IPS-15b (cell line): ENCODE measurements around the gene PDCD6IP.
"Not testable (repeated sequence)": the region's sequence is repeated elsewhere in the genome, so short reads cannot be mapped to it uniquely, and the experiment has no call there.

Source experiments
- H3K27me3 ChIP-seq: one replicate; pipeline ENCODE4 v1.6.1; 2013; ENCODE audit warnings: low read length; ENCODE audit not compliant: control insufficient read depth, insufficient read depth
- H3K36me3 ChIP-seq: one replicate; pipeline ENCODE4 v1.6.1; 2013; ENCODE audit warnings: low read length; ENCODE audit not compliant: control insufficient read depth, insufficient read depth
- H3K4me1 ChIP-seq: one replicate; pipeline ENCODE4 v1.6.1; 2013; ENCODE audit warnings: mild to moderate bottlenecking, low read length; ENCODE audit not compliant: control insufficient read depth, insufficient read depth
- H3K4me3 ChIP-seq: one replicate; pipeline ENCODE4 v1.5.1; 2013; ENCODE audit warnings: low read depth, low read length
- H3K9ac ChIP-seq: one replicate; pipeline ENCODE4 v1.6.1; 2013; ENCODE audit warnings: low read depth, mild to moderate bottlenecking, low read length
- H3K9me3 ChIP-seq: one replicate; pipeline ENCODE4 v1.6.1; 2013; ENCODE audit warnings: mild to moderate bottlenecking, low read length; ENCODE audit not compliant: control insufficient read depth, insufficient read depth

The PDCD6IP gene

DNA sequence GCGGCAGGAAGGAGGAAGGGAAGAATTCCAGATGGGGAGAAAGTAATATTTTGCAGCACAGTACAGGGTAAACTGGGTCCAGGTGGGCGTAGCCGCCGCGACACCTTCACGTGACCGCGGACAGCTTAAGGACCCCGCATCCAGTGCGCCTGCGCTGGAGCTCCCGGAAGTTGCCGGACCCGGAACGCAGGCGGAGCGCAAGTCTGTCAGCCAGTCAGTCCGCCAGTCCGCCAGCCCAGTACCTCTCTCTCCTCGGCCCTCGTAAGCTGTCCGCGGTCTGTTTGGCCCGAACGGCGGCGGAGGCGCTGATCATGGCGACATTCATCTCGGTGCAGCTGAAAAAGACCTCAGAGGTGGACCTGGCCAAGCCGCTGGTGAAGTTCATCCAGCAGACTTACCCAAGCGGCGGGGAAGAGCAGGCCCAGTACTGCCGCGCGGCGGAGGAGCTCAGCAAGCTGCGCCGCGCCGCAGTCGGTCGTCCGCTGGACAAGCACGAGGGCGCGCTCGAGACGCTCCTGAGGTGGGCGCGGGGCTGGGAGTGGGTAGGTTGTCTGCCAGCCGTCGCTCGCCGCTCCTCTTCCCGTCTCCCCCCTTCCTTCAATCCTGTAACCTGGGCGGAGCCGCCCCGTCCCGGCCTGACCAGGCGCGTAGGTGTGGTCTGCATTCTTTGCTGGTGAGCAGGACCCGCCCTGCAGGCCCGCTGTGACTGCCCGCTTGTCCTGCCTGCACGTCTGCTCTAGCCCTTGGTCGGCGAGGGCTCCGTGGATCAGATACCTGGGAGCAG is at the start of gene PDCD6IP:
TSS of gene PDCD6IP (plus strand) at position 213 of the 784 bp plus-strand sequence. CDS start at position 312, 99 bp downstream.
- no peaks in the 10 kb centered on the region for H3K4me1 ChIP-seq
- no peaks in the 10 kb centered on the region for H3K36me3 ChIP-seq
- H3K9me3 ChIP-seq, result no peaks in the 10 kb centered on the region
- peak within 1 kb of the TSS; percentile 95 for H3K4me3 ChIP-seq
- H3K9ac ChIP-seq, result peak within 1 kb of the TSS; percentile 84
- no peaks in the 10 kb centered on the region for H3K27me3 ChIP-seq

DNA sequence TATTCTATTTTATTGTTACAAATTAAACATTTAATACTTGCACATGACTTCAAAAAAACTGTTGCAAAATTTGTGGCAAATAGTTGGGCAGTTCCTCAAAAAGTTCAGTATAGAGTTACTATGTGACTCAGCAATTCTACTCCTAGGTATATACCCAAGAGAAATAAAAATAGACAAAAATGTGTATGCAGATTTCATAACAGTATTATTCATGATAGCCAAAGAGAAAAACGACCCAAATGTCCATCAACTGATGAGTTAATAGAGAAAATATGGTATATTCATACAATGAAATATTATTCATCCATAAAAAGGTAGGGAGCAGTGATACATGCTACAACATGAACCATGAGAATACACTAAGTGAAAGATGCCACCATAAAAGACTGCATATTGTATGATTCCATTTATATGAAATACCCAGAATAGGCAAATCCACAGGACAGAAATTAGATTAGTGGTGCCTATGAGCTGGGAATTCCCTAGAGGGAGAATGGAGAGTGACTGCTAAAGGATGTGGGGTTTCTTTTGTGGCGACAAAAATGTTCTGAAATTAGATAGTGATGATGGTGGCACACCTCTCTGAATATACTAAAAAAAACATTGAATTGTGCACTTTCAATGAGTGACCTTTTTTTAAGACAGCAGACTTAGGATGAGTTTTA is 48.8 kb upstream of the PDCD6IP start:
- no peak overlapping the region for H3K9ac ChIP-seq

DNA sequence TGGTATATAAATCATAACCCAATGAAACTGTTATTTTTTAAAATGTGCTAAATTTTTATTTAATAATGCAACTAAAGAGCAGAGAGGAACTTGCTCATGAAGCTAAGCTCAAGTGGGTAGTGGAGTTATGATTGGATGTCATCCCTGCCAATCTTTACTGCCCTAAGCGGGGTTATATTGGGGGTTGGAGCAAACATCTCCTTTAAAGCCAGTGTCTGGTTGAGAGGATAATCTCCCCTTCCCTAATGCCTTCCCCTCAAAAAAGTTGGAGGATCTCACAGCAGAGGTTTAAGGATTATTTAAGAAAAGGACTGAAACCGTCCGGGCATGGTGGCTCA is 48.2 kb upstream of the PDCD6IP start:
- H3K4me1 ChIP-seq, result no peaks in the 10 kb centered on the region
- no peak overlapping the region for H3K4me3 ChIP-seq
- H3K9me3 ChIP-seq, result no peaks in the 10 kb centered on the region
- H3K9ac ChIP-seq, result no peak overlapping the region
- H3K27me3 ChIP-seq, result no peaks in the 10 kb centered on the region
- H3K36me3 ChIP-seq, result no peaks in the 10 kb centered on the region

More for the DNA sequence above, 48.8 kb upstream of the PDCD6IP start:
- Histone ChIP-seq H3K36me3 (no peaks in the 10 kb centered on the region), H3K9me3 (no peaks in the 10 kb centered on the region), H3K27me3 (no peaks in the 10 kb centered on the region), H3K4me1 (no peaks in the 10 kb centered on the region), H3K4me3 (no peak overlapping the region)

- Histone ChIP-seq H3K4me3 (no peak overlapping the region), H3K4me1 (no peaks in the 10 kb centered on the region), H3K36me3 (no peaks in the 10 kb centered on the region), H3K9me3 (no peaks in the 10 kb centered on the region), H3K9ac (no peak overlapping the region), H3K27me3 (no peaks in the 10 kb centered on the region)
Observed at GRCh38 chr3:33751336-33751735, 47.1 kb upstream of the PDCD6IP start.

- H3K4me1 ChIP-seq, H3K4me3 ChIP-seq, H3K9ac ChIP-seq, H3K9me3 ChIP-seq, H3K27me3 ChIP-seq, H3K36me3 ChIP-seq: not testable (repeated sequence)
Observed at GRCh38 chr3:33754391-33754790, 44.0 kb upstream of the PDCD6IP start.

DNA sequence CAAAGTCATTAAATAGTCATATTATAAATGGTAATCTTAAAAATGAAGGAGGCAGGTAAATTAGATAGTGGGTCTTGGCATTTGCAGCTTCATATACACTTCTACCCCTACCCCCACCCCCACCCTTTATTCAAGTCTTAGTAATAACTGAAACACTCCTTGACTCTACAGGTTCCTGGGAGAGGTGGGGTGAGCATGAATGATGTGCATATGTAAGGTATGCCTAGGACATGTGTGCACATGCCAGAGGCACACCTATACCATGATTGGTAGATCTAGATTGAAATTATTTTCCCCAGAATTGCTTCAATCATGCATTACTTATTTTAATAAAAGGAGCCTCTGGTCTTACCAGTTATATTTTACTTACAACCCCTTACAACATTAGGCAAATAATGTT is 40.1 kb upstream of the PDCD6IP start:
- H3K9me3 ChIP-seq, result no peaks in the 10 kb centered on the region
- H3K9ac ChIP-seq, result no peak overlapping the region
- H3K4me3 ChIP-seq, result no peak overlapping the region
- H3K4me1 ChIP-seq, result no peaks in the 10 kb centered on the region
- H3K27me3 ChIP-seq, result no peaks in the 10 kb centered on the region
- no peaks in the 10 kb centered on the region for H3K36me3 ChIP-seq

- Histone ChIP-seq H3K4me3 (no peak overlapping the region), H3K9ac (no peak overlapping the region), H3K36me3 (no peaks in the 10 kb centered on the region), H3K9me3 (no peaks in the 10 kb centered on the region), H3K4me1 (no peaks in the 10 kb centered on the region), H3K27me3 (no peaks in the 10 kb centered on the region)
Observed at GRCh38 chr3:33758864-33759263, 39.6 kb upstream of the PDCD6IP start.

- no peaks in the 10 kb centered on the region for H3K4me1 ChIP-seq
- H3K27me3 ChIP-seq, result no peaks in the 10 kb centered on the region
- H3K9me3 ChIP-seq, result no peaks in the 10 kb centered on the region
Observed at GRCh38 chr3:33768578-33769330, 29.7 kb upstream of the PDCD6IP start.

DNA sequence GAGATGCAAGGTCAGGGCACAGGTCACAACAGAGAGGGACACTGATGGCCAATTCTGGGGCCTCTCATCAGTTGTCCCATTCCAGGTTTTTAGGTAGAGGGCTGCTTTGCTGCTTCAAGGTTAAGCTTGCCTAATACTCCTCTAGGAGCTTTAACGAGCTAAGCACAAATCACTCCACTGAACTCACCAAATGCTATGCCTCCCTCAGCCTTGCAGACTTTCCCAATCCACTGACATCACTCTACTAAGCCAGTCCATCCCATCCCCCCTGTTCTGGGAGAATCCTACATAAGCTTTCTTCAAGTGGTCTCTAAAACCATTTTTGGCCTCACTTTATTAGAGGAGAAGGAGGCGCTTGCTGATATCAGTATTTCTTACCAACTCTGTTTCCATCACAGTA is 24.8 kb upstream of the PDCD6IP start:
- Histone ChIP-seq H3K36me3 (no peaks in the 10 kb centered on the region), H3K9ac (no peak overlapping the region), H3K27me3 (no peaks in the 10 kb centered on the region), H3K4me3 (no peak overlapping the region), H3K4me1 (no peaks in the 10 kb centered on the region), H3K9me3 (no peaks in the 10 kb centered on the region)

More at GRCh38 chr3:33768578-33769330, 29.7 kb upstream of the PDCD6IP start:
- H3K36me3 ChIP-seq, result no peaks in the 10 kb centered on the region
- no peak overlapping the region for H3K4me3 ChIP-seq
- no peak overlapping the region for H3K9ac ChIP-seq

GRCh38 chr3:33775363-33775762 is 23.1 kb upstream of the PDCD6IP start:
- Histone ChIP-seq H3K27me3 (no peaks in the 10 kb centered on the region), H3K4me1 (no peaks in the 10 kb centered on the region), H3K36me3 (no peaks in the 10 kb centered on the region), H3K9me3 (no peaks in the 10 kb centered on the region), H3K9ac (no peak overlapping the region), H3K4me3 (no peak overlapping the region)

DNA sequence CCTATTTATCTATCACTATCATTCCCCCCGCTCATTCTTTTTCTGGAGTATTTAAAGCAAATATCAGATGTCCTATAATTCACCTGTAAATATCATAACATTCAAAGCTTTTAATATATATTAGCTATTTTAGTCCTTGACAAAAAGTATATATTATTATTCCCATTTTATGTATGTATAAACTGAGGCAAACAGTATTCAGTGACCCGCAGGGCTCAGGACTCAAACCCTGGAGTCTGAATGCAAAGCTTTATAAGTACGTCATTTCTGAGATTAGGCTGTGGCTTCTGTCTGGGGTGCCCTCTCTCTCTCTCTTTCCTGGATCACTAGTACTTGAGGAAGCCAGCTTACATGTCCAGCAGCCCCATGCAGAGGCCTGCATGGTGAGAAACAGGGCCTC is 20.4 kb upstream of the PDCD6IP start:
- Histone ChIP-seq H3K4me3 (no peak overlapping the region), H3K27me3 (no peaks in the 10 kb centered on the region), H3K9ac (no peak overlapping the region), H3K4me1 (no peaks in the 10 kb centered on the region), H3K36me3 (no peaks in the 10 kb centered on the region), H3K9me3 (no peaks in the 10 kb centered on the region)
